Midbrain (tissue), 1 donor: ENCODE data around the gene GABRD.

Experiments
- DNase-seq: peaks from one replicate; lab custom pipeline; 2025; lab: John Stamatoyannopoulos, UW

GABRD gene

DNA sequence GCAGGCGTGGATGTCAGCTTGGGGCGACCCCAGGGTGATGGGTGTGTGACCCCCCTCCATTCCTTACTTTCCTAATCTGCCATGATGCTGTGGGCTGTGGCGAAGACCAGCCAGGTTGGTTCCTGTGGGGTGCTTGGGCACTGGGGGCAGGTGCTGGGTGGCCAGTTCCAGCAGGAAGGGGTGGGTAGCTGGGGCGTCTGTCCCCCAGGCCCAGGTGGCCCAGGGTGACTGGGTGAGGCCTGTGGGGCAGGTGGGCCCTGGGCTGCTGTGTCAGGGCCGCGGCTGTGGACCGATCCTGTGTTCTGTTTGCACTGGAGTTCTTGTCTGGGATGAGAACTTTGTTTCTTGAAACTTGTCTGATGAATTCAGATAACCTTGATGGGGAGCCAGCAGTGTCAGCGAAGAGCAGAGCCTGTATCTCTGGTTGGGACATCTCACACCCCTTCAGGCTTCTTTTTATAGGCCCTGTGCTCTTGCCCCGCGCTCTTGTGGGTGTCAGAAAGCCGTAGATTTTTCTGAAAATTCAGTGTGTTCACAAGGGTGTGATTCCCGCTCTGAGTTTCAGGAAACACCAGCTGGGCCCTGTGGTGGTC lies 34.7 kb downstream of the GABRD start:
- no peak for DNase-seq

DNA sequence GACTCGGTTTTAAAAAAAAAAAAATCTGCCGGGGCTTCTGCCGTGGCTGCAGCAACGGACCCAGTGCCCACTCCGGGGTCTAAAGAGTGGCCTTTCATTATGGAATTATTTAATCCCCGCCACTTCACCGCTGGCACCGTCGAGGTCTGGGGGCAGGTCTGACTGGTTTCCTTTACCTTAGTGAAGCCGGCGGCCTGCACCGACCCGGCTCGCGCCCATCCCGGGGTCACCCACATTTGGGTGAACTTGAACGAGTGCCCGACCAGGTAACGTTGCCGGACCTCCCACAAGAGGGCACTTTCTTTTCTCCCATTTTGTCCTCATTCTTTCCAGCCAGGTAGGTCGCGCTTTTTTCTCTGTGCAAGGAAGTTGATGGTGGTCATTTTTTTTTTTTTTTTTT lies 35.4 kb downstream of the GABRD start:
- no peak for DNase-seq

DNA sequence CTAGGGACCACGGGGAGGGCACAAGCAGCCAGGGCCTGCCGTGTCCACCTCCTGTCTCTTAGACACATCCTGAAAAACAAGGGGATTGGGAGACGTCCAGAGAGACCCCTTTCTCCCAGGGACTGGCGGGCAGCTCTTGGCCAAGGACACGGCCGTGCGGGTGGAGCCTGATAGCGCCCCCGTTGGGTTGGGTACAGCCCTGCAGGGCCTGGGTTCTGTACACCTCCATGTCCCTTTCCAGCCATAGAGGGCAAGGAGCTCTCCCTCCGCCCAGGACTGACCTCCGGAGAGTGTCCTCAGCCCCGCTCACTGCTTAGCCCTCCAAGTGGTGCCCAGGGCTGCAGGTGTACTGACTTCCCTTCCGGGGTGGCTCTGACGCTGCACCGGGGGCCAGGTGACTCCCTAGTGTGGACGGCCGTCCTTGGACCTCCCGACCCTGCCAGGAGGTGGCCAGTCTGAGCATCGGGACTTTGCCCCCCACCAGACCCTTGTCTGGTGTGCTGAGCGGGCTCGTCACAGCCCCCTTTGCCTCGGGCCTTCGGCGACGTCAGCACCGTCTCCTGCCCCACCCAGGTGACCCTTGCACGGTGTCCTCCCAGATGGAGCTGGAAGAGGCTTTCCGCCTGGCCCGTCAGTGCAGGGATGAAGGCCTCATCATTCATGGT lies 36.9 kb downstream of the GABRD start:
- DNase-seq: no peak

- DNase-seq: no peak
Observed at GRCh38 chr1:2056955-2057590, 37.9 kb downstream of the GABRD start.

DNA sequence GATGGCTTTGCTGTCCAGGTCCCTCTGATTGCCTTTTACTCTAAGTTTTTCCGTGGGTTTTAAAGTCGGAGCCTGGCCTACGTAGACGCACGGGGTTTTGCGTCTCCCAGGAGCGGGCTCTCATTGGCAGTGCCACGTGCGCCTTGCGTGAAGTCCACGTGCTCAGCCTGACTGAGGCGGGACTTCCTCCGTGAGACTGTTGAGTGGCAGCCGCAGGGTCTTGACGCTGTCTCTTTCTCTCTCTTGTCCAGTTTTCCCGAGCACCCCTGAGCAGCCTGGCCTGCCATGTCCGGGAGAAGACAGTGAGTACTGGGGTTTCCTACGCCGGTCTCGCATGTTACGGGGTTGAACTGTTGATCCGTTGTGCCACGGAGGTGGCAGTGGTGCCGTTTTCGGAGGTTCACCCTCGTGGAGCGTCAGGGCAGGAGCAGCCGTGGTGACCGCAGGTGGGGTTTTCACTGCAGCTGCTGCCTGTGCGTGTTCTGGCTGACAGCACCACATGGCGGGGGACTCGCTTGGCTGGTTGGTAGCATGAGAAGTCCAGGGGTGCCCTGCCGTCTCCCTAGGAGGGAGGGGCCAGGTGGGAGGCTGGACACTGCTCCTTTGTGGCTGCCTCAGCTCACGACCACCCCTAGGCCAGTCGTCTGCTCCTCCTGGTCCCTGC lies 40.3 kb downstream of the GABRD start:
- no peak for DNase-seq

GRCh38 chr1:2060072-2060471 lies 40.9 kb downstream of the GABRD start:
- no peak for DNase-seq

DNA sequence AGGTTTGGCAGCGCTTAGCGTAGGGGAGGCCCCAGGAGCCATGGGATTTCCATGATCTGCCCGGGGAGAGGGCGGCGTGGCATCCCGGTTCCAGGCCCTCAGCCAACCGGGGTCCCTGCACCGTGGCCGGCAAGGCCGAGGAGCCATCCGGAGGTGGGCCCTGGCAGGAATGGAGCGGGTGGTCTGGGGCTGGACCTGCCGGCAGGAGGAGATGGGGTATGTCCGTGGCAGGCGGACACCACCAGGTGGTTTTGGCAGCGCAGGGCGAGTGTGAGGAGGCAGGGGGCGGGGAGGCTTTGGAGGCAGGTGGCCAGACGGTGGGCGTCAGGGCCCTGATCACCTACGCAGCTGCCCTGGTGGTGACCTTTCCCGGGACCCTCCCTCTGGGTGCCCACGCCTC lies 41.4 kb downstream of the GABRD start:
- no peak for DNase-seq

DNA sequence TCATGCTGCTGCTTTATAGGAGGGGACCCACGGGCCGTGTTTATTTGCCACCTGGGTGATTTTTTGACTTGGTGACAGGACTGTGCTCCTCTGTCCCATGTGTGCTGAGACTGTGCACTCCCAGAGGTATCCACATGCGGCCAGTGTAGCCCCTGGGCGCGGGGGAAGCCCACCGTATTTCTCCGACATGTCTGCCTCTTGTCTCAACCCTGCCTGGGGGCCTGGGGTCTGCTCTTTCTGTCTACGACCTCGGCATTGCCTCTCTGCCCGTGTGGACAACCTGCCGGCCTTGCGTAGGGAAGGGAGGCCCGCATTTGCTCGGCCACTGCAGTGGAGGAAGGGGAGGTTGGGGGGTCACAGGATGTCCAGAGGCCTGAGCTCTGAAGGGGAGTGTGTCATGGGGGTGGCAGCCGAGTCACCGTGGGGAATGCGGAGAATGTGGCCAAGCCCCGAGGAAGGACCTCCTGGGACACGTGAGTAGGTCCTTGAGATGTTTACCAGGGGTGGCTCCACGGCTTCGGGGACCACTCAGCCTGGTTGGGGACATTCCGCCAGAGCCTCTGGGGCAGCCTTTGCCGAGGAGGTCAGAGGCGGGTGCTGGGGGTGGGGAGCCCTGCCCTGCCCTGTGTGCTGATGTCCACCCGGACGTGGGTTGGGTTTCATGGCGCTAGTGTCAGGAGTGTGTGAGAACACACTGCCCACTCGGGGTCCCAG lies 42.1 kb downstream of the GABRD start:
- no peak for DNase-seq

- no peak for DNase-seq
Observed at GRCh38 chr1:2065699-2066098, 46.6 kb downstream of the GABRD start.

GRCh38 chr1:2067393-2067792 lies 48.2 kb downstream of the GABRD start:
- DNase-seq: no peak

DNA sequence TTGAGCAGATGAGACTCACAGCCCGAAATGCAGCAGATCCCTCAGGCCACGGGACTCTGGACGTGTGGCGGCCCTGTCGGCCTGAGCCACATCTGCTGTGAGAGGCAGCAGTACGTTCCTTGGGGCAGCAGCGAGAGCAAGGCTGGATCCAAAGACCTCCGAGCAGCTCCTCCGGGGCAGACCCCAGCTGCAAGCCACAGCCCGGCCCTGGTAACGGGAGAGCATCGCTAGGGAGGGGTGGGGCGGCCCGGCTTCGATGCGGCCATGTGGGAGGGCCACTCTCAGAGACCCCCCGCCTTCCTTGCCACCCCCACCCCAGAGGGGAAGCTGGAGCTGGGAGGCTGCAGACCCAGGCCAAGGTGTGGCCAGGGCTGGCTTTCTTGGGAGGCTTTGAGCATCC lies 48.8 kb downstream of the GABRD start:
- no peak for DNase-seq

- no peak for DNase-seq
Observed at GRCh38 chr1:2068951-2069350, 49.8 kb downstream of the GABRD start.

GRCh38 chr1:2070016-2070415 lies 50.9 kb downstream of the GABRD start:
- DNase-seq: no peak

- no peak for DNase-seq
Observed at GRCh38 chr1:2070800-2071530, 51.8 kb downstream of the GABRD start.

- DNase-seq: no peak
Observed at GRCh38 chr1:2072109-2072806, 53.1 kb downstream of the GABRD start.

DNA sequence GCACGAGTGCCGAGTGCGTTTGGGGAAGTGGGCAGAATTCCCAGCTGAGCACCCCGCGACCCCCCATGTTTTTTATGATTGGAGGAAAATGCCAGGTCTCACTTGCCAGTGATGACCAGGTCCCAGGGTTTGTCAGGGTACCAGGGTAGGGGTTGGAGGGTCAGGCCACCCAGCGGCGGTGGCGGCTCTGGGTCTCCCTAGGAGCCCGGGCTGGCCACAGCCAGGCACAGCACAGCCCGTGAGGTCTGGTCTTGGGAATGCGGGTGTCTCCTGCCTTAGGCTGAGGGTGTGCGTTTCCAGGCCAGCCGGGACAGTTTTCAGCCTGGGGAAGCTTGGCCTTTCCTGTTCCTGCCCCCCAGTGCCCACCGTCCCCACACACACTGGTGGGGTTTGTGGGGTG lies 53.7 kb downstream of the GABRD start:
- no peak for DNase-seq

DNA sequence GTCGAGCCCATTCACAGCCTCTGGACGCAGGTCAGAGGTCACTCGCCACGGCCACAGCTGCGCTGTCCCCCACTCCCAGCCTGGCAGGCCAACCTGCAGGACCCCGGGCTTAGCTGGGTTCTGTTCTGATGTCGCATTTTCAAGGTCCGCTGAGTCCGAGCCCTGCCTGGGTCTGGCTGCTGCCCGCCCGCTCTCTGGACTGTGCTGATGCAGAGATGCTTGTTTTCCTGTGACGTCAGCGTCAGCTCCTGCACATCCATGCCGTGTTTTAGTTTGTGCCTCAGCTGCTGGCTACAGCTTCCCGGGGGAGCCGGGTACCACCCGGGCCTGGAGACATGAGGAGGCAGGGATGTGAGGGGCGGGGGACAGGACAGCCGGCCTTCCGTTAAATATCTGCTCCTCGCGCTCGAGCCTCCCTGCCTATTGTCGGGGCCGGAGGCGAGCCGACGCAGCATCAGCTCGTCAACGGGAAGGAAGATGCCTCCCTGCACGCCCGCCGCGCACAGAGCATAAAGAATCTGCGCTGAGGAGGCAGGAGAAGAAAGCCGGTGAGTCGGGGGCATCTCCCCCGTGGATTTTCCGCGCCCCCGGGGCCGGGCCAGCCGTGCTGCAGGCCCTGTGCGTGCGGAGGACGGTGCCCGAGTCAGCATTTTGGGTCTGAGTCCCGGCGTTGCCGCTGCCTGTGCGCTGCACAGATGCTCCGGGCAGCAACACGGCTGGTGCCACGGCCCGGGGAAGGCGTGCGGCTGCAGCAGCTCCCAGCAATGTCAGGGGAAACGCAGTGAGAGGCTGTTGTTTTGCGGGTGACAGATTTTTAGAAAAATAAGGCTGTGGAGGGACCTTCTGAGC lies 54.5 kb downstream of the GABRD start:
- DNase-seq: peak; percentile 83

- no peak for DNase-seq
Observed at GRCh38 chr1:2074396-2074795, 55.3 kb downstream of the GABRD start.

GRCh38 chr1:2074944-2075740 lies 56.0 kb downstream of the GABRD start:
- peak; percentile 27 for DNase-seq
